ENCODE measurements around the gene ESRP2. TPM values are rescaled to one million over a fixed set of nuclear protein-coding genes. Genes with fewer than 3 reads are reported as not detected.

The ESRP2 gene
- total and polyA plus RNA-seq, 4 donors = 22.5 to 65.5 (median 39.3) TPM

DNA sequence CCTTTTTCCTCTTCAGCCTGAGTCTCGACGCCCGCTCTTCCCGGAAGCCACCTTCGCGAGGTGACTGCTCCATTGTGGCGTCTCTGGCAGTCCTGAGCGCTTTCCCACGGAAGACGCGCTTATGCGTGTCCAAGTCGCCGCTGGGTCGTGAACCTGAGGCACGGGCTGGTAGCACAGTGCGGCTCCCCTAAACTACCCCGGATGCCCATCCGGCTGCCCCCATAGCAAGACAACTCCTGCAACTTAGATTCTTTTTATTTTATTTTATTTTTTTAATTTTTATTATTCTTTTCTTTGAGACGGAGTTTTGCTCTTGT, 2.1 kb upstream of the ESRP2 start:
- Histone ChIP-seq H3K4me3 (no peak overlapping the region), H3K9ac (ENCODE audit: insufficient read depth in 1 of 2, low read length in 2 of 2) (peak overlapping the region in 1 of 2 donors; percentile 71), H3K27ac (ENCODE audit: low read depth in 1 of 2, low read length in 1 of 2) (peak overlapping the region; percentile 80 to 96), H3K9me3 (ENCODE audit: control insufficient read depth in 4 of 4, insufficient read depth in 3 of 4, low read length in 3 of 4) (no peaks in the 10 kb centered on the region), H3K36me3 (ENCODE audit: control insufficient read depth in 4 of 4, insufficient read depth in 4 of 4, low read length in 4 of 4) (peaks cover 0 to 1% (median 0%) of the 10 kb centered on the region in 4 donors), H3K27me3 (ENCODE audit: control insufficient read depth in 3 of 3, insufficient read depth in 3 of 3, low read length in 2 of 3) (peaks cover 0 to 16% (median 16%) of the 10 kb centered on the region in 3 donors), H3K4me1 (ENCODE audit: control insufficient read depth in 5 of 5, insufficient read depth in 5 of 5, low read length in 5 of 5) (peaks cover 4 to 28% (median 15%) of the 10 kb centered on the region in 5 donors)
- TF ChIP-seq CTCF (IDR thresholded peaks at IDR 0.05; ENCODE audit: control extremely low read depth, extremely low read depth) = no peak
- DNase-seq (no peak), ATAC-seq (ENCODE audit: insufficient read depth, low FRiP score) (no peak)
- 10 to 12% methylated on average over 20 of the region's 20 CpGs for WGBS, 2 donors

- H3K36me3 ChIP-seq (ENCODE audit: control insufficient read depth in 4 of 4, insufficient read depth in 4 of 4, low read length in 4 of 4) = peaks cover 0 to 1% (median 0%) of the 10 kb centered on the region in 4 donors
- H3K27ac ChIP-seq (ENCODE audit: low read depth in 1 of 2, low read length in 1 of 2) = peak overlapping the region; percentile 80 to 96
- H3K9me3 ChIP-seq (ENCODE audit: control insufficient read depth in 4 of 4, insufficient read depth in 3 of 4, low read length in 3 of 4) = no peaks in the 10 kb centered on the region
- ATAC-seq (ENCODE audit: insufficient read depth, low FRiP score) = peak; percentile 80
- H3K9ac ChIP-seq (ENCODE audit: insufficient read depth in 1 of 2, low read length in 2 of 2) = peak overlapping the region in 1 of 2 donors; percentile 71
- no peak for TF ChIP-seq CTCF (IDR thresholded peaks at IDR 0.05; ENCODE audit: control extremely low read depth, extremely low read depth)
- H3K27me3 ChIP-seq (ENCODE audit: control insufficient read depth in 3 of 3, insufficient read depth in 3 of 3, low read length in 2 of 3) = peaks cover 0 to 16% (median 16%) of the 10 kb centered on the region in 3 donors
- WGBS, 2 donors = 0 to 1% methylated on average over 62 to 72 of the region's 72 CpGs
- DNase-seq = peak; percentile 99
- H3K4me3 ChIP-seq = peak overlapping the region; percentile 60
- H3K4me1 ChIP-seq (ENCODE audit: control insufficient read depth in 5 of 5, insufficient read depth in 5 of 5, low read length in 5 of 5) = peaks cover 4 to 28% (median 15%) of the 10 kb centered on the region in 5 donors
Observed at GRCh38 chr16:68237243-68238028, 1.5 kb upstream of the ESRP2 start.

DNA sequence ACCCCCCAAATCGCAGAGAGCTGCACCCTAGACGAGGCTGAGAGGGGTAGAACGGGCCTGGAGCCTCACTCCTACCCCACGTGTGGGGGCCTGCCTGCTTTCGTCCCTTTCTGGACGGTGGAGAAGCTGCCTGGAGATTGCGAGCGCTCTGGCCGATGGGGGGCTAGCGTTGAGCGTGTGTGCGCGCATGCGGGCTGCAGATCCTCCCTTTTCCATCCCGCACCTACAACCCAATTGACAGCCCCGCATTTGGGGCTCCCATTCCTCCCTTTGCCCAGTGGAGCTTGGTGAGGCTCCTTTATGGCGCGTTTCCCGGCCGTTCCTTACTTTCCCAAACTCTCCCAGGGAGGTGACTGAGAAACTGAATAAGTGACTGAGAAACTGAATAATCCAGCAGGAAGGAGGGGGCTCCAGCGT, 907 bp upstream of the ESRP2 start:
- peaks cover 4 to 28% (median 15%) of the 10 kb centered on the region in 5 donors for H3K4me1 ChIP-seq (ENCODE audit: control insufficient read depth in 5 of 5, insufficient read depth in 5 of 5, low read length in 5 of 5)

More for the DNA sequence above, 907 bp upstream of the ESRP2 start:
- no peak for TF ChIP-seq CTCF (IDR thresholded peaks at IDR 0.05; ENCODE audit: control extremely low read depth, extremely low read depth)
- ATAC-seq (ENCODE audit: insufficient read depth, low FRiP score) (no peak), DNase-seq (peak in 2 of 3 donors; percentile 40 to 64)
- 5 to 12% methylated on average over 21 of the region's 21 CpGs for WGBS, 2 donors
- peak overlapping the region; percentile 46 to 51 for H3K9ac ChIP-seq (ENCODE audit: insufficient read depth in 1 of 2, low read length in 2 of 2)
- peaks cover 0 to 16% (median 16%) of the 10 kb centered on the region in 3 donors for H3K27me3 ChIP-seq (ENCODE audit: control insufficient read depth in 3 of 3, insufficient read depth in 3 of 3, low read length in 2 of 3)
- H3K9me3 ChIP-seq (ENCODE audit: control insufficient read depth in 4 of 4, insufficient read depth in 3 of 4, low read length in 3 of 4) = no peaks in the 10 kb centered on the region
- H3K27ac ChIP-seq (ENCODE audit: low read depth in 1 of 2, low read length in 1 of 2) = peak overlapping the region; percentile 77 to 96
- H3K36me3 ChIP-seq (ENCODE audit: control insufficient read depth in 4 of 4, insufficient read depth in 4 of 4, low read length in 4 of 4) = peaks cover 0 to 6% (median 0%) of the 10 kb centered on the region in 4 donors
- H3K4me3 ChIP-seq = peak overlapping the region; percentile 60
